H1 (cell line): ENCODE measurements around the gene AQP11. TPM values are rescaled to one million over a fixed set of nuclear protein-coding genes. Genes with fewer than 3 reads are reported as not detected.

Experiments used
- ASH2L ChIP-seq: fragments of 200-600, 300-600 bp; sonication (generic); IDR thresholded peaks from one replicate; pipeline ENCODE4 v1.7.1; 2017; ENCODE audit warnings: low read length
- CHD2 ChIP-seq: IDR thresholded peaks from 2 replicates; pipeline ENCODE4 v1.6.1; 2012; ENCODE audit warnings: low read length, improper control_type of control experiment
- CHD7 ChIP-seq: fragments of 300-600 bp; sonication (generic); IDR thresholded peaks from 2 replicates; pipeline ENCODE4 v1.7.1; 2012; ENCODE audit warnings: low read length, moderate library complexity, mild to moderate bottlenecking, inconsistent platforms; ENCODE audit not compliant: insufficient replicate concordance
- FOSL1 ChIP-seq: IDR thresholded peaks from 2 replicates; pipeline ENCODE4 v1.6.1; 2011; ENCODE audit warnings: mild to moderate bottlenecking, low read depth, low read length, moderate library complexity; ENCODE audit not compliant: insufficient read depth
- PHF8 ChIP-seq: fragments of 200-600 bp; sonication (generic); conservative IDR thresholded peaks from 2 replicates; pipeline ENCODE4 v1.7.1; 2012; ENCODE audit warnings: low read depth, mild to moderate bottlenecking, inconsistent platforms, low read length, moderate library complexity
- POLR2A ChIP-seq, 2 experiments: IDR thresholded peaks; 1 replicate in 1 of 2; 2 replicates in 1 of 2; pipeline ENCODE4 v1.6.1; 2011; ENCODE audit warnings: low read depth in 2 of 2, low read length in 2 of 2, mild to moderate bottlenecking in 2 of 2; ENCODE audit errors: control extremely low read depth in 1 of 2
- SP4 ChIP-seq: IDR thresholded peaks from 2 replicates; pipeline ENCODE4 v1.6.1; 2012; ENCODE audit warnings: low read length, inconsistent platforms
- polyA plus RNA-seq, 7 experiments: library from polyadenylated mRNA; depleted of rRNA in 3 of 7; stranded (reverse) in 5 of 7; unstranded in 2 of 7; fragments of >200 nt in 5 of 7; fragments of 200-250 nt in 2 of 7; gene quantifications; 1 replicate in 5 of 7; 2 replicates in 1 of 7; 4 replicates in 1 of 7; pipeline versions ENCODE4 v1.2.1 to v1.2.3, GENCODE V29; 2011 to 2013; ENCODE audit warnings: missing spikeins in 2 of 7, mixed read lengths in 2 of 7
- total RNA-seq: library from RNA; stranded (reverse); fragmentation: NEBNext Ultra II Directional; extraction: Animal tissue kit (Norgen Biotek cat#: 25700); gene quantifications from 2 replicates; pipeline ENCODE4 v1.2.1, GENCODE V29; 2021

Gene AQP11
- total and polyA plus RNA-seq, 2 of the 8 experiments (the other 6 are each of a cell fraction or from before 2014, with no cell fraction given) = 1.1 to 1.6 TPM

GRCh38 chr11:77568916-77569675, 20.7 kb upstream of the AQP11 start (continued):
- TF ChIP-seq CHD7 = no peak
- no peak for TF ChIP-seq PHF8
- no peak for TF ChIP-seq ASH2L
- no peak for TF ChIP-seq SP4
- no peak for TF ChIP-seq CHD2
- no peak for TF ChIP-seq POLR2A (IDR thresholded peaks at IDR 0.05; ENCODE audit: control extremely low read depth in 1 of 2, low read depth in 2 of 2, low read length in 2 of 2)
- no peak for TF ChIP-seq FOSL1
- TF ChIP-seq, all 59 proteins: peak for 0
